Activated CD4-positive, alpha-beta T cell treated with anti-CD3 and anti-CD28 coated beads, Interleukin-2, amount 10 ng/mL, durations not matched to agents 24 days and 14 days (primary cell): ENCODE measurements around the gene BEND5. TPM values are rescaled to one million over a fixed set of nuclear protein-coding genes. Genes with fewer than 3 reads are reported as not detected.

Experiments
- DNase-seq: peaks from one replicate; pipeline ENCODE4 v3.0.0; 2022
- H3K27ac Mint-ChIP-seq: one replicate; pipeline ENCODE4 v1.8.0; 2022; ENCODE audit warnings: mild to moderate bottlenecking, mixed read lengths
- H3K27me3 Mint-ChIP-seq: one replicate; pipeline ENCODE4 v1.8.0; 2022; ENCODE audit warnings: mixed read lengths
- H3K36me3 Mint-ChIP-seq: one replicate; pipeline ENCODE4 v1.8.0; 2022; ENCODE audit warnings: low read depth, mild to moderate bottlenecking, mixed read lengths
- H3K4me1 Mint-ChIP-seq: one replicate; pipeline ENCODE4 v1.8.0; 2021; ENCODE audit warnings: mixed read lengths
- H3K4me3 Mint-ChIP-seq: one replicate; pipeline ENCODE4 v1.8.0; 2022; ENCODE audit warnings: mild to moderate bottlenecking, moderate library complexity, mixed read lengths
- H3K9me3 Mint-ChIP-seq: one replicate; pipeline ENCODE4 v1.8.0; 2021; ENCODE audit warnings: mixed read lengths
- intact Hi-C: fragments of 100-400 bp; cut with micrococcal nuclease; formaldehyde crosslinking; loops from one replicate; pipeline ENCODE4 v1.15.1; 2023
- total RNA-seq: library from RNA; stranded (reverse); gene quantifications from 2 replicates; pipeline ENCODE4 v1.2.3, GENCODE V29; 2022

Gene BEND5
- total RNA-seq, 1 donor from 2014 or later, result 11.5 TPM

DNA sequence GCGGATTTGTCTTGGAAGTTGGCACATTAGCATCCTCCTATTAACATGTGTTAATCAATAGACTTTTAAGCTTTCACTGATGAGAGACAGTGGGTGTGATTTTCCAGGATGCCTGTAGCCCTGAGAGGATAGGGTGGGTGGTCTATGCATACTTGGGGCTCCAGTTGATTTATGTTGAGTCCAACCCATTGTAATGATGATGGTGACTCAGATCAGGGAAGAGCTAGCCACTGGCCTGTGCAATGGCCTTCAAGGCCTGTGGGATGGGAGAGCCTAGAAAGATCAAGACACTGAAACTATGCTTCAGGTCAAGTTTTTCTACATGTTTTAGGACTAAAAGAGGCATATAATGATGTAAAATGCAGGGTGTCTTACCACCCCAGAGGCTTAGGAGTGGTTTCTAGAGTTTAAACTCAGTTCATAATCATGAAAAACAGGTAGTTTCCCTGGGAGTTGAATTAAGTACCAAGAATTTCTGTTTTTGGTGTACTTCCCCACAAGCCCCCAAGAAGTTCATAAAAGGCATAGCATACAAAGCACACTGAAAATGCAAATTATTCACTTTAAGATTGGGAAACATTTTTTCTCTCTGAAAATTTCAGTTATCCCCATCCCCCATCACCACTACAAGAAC lies 19.9 kb downstream of the BEND5 start:
- Mint-ChIP-seq H3K36me3 (peaks cover 41% of the 10 kb centered on the region), H3K27me3 (no peaks in the 10 kb centered on the region), H3K9me3 (peaks cover 2% of the 10 kb centered on the region), H3K27ac (no peak overlapping the region), H3K4me3 (no peak overlapping the region), H3K4me1 (peaks cover 17% of the 10 kb centered on the region)
- intact Hi-C loops, result no loop called here
- DNase-seq, result no peak

DNA sequence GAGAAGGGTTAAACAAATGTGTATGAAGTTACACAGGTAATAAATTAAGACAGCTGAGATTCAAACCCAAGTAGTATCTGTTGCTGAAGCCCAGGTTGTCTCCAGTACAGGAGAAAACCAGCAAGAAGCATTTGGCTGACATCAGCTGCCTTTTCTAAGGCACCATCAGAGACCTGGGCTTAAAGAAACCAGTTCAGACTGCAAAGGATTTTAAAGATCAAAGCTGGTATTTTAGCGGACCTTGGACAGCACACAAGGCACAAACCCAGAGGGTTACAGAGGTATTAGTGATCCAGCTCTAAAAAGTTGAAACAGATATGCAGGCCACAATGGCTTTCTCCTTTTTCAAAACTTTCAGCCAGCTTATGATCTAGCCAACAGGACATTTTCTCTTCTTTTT lies 23.4 kb downstream of the BEND5 start:
- Mint-ChIP-seq H3K27ac (no peak overlapping the region), H3K36me3 (peaks cover 24% of the 10 kb centered on the region), H3K4me1 (peaks cover 5% of the 10 kb centered on the region), H3K27me3 (no peaks in the 10 kb centered on the region), H3K4me3 (no peak overlapping the region), H3K9me3 (no peaks in the 10 kb centered on the region)
- intact Hi-C loops, result no loop called here
- no peak for DNase-seq

DNA sequence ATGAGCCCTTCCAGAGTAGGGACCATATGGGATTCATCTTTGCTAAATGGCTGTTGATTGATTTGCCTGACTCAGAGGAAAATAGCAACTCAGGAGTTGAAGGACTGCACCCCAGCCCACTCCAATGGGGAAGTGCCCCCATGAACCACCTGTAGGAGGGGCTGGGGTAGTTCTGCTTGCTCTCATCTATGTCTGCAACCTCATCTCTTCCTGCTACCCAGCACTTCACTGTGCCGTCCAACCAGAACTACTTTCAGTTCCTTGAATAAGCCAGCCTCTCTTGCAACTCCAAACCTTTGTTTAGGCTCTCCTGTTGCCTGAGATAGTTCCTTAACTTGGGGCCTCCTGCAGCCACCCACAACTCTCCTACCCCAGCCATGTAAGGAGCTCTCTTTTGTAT lies 26.6 kb downstream of the BEND5 start:
- H3K4me3 Mint-ChIP-seq, result no peak overlapping the region
- no peaks in the 10 kb centered on the region for H3K27me3 Mint-ChIP-seq
- no peaks in the 10 kb centered on the region for H3K9me3 Mint-ChIP-seq
- H3K27ac Mint-ChIP-seq, result no peak overlapping the region
- H3K36me3 Mint-ChIP-seq, result peaks cover 9% of the 10 kb centered on the region
- intact Hi-C loops, result no loop called here
- H3K4me1 Mint-ChIP-seq, result no peaks in the 10 kb centered on the region
- no peak for DNase-seq

DNA sequence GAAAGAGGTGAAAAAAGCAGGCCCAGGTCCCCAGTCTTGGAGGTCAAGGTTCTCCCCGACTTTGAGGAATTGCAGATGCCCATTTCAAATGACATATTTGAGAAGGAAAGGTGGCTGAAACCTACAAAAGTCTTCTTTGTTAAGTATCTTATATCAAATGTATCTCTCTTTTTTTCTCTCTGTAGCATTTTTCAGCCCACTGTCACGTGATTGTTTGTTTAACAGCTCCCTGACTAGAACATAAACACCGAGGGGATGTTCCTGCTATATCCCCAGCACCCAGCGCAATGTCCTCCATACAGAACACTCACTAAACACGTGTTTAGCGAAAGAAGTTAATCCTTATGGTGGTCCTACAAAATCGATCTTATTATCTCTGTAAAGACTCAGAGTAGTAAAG lies 27.6 kb downstream of the BEND5 start:
- no peak overlapping the region for H3K27ac Mint-ChIP-seq
- intact Hi-C loops, result no loop called here
- no peaks in the 10 kb centered on the region for H3K4me1 Mint-ChIP-seq
- H3K27me3 Mint-ChIP-seq, result no peaks in the 10 kb centered on the region
- H3K4me3 Mint-ChIP-seq, result no peak overlapping the region
- no peaks in the 10 kb centered on the region for H3K9me3 Mint-ChIP-seq
- no peak for DNase-seq
- H3K36me3 Mint-ChIP-seq, result peaks cover 8% of the 10 kb centered on the region

DNA sequence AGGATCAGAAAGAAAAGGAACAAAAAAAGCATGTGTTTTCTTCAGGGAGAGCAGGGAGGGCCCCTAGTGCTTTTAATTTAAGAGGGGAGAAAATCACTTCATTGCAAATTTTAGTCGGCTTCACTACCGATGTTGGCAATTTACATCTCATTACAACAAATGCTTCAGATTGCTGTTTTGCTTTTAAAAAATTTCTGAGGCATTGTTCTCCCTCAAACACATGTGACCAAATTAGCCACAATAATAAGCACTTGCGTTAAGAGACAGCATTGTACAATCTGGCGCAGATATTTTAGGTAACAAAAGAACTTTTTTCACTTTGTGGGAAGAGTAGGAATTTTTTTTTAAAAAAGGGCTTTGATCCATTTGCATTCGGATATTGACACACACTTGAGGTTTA lies 29.8 kb downstream of the BEND5 start:
- Mint-ChIP-seq H3K36me3 (peaks cover 4% of the 10 kb centered on the region), H3K9me3 (no peaks in the 10 kb centered on the region), H3K4me3 (no peak overlapping the region), H3K27me3 (no peaks in the 10 kb centered on the region), H3K4me1 (no peaks in the 10 kb centered on the region), H3K27ac (no peak overlapping the region)
- intact Hi-C loops, result no loop called here
- no peak for DNase-seq

DNA sequence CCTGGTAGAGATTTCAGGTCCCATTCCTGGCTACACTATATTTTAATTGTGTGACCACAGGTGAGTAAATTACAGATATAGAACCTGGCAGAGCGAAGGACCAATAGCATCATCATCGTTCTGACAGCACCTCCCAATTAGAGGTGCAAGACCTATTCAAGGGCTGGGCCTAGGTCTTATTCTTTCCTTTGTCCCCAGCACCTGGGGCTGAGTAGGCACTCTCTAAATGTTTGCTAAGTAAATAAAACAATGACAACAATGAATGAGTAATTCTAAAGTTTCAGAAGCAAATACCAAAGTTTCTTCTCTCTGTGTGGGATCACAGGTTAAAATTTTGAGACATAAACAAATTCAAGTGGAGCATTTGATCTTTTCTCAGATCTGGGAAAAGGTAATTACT lies 32.7 kb downstream of the BEND5 start:
- intact Hi-C loops, result no loop called here
- no peak overlapping the region for H3K4me3 Mint-ChIP-seq
- H3K9me3 Mint-ChIP-seq, result no peaks in the 10 kb centered on the region
- H3K36me3 Mint-ChIP-seq, result peaks cover 9% of the 10 kb centered on the region
- H3K27me3 Mint-ChIP-seq, result no peaks in the 10 kb centered on the region
- no peaks in the 10 kb centered on the region for H3K4me1 Mint-ChIP-seq
- no peak for DNase-seq
- H3K27ac Mint-ChIP-seq, result no peak overlapping the region

DNA sequence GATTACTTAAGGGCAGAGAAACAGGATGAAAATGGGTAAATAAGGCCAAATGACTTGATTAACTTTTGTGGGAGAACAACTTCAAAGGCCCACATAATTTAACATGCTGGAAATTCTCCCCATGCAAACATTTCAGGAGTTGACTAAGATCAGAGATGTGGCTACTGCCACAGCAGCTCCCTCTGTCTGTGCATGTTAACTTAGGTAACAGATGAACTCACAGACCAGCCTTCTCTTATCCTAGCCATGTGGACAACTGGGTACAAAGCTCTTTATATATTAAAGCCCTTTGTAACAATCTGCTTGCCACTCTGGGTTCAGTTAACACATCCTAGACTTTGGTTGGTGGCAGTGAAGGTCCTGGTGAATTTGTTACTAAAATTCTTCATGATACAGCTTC lies 33.2 kb downstream of the BEND5 start:
- Mint-ChIP-seq H3K4me1 (no peaks in the 10 kb centered on the region), H3K9me3 (no peaks in the 10 kb centered on the region), H3K27ac (no peak overlapping the region), H3K27me3 (no peaks in the 10 kb centered on the region), H3K4me3 (no peak overlapping the region), H3K36me3 (peaks cover 8% of the 10 kb centered on the region)
- intact Hi-C loops, result no loop called here
- no peak for DNase-seq

DNA sequence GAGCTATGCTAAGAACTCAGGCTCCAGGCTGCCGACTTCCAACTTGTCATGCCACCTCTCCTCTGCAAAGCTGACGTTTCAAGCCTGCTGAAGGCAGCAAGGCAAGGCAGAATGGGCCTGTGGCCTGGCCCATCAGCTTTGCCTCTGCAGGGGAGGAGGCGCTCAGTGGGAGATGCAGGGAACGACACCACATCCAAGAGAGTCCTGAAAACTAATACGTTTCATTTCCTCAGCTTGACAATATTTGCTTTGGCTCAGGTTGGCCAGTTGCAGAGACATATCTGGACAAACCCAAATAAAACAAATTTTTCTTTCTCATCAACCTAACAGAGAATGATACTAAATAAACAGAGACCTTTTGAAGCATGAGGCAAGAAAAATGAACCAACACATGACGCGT lies 35.3 kb downstream of the BEND5 start:
- Mint-ChIP-seq H3K27me3 (no peaks in the 10 kb centered on the region), H3K4me3 (no peak overlapping the region), H3K9me3 (no peaks in the 10 kb centered on the region), H3K4me1 (no peaks in the 10 kb centered on the region), H3K36me3 (peaks cover 9% of the 10 kb centered on the region), H3K27ac (no peak overlapping the region)
- intact Hi-C loops, result no loop called here
- no peak for DNase-seq

DNA sequence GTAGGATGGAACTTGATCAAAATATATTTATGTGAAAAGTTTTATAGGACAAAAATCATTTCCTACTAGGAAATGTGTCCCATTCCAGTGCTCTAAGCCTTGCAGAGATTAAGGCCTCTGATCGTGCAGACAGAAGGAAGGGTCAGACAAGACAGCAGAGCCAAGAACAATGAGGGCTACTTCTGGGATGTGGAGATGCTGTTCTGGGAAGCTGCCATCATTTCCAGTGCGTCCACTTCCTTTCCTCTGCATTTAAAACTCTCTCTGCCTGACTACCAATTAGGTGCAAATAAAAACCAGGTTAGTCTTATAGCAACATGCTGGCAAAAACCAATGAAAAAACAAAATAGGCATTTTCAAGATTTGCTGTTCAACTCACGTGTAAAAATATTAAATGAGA lies 36.1 kb downstream of the BEND5 start:
- H3K9me3 Mint-ChIP-seq, result no peaks in the 10 kb centered on the region
- peaks cover 13% of the 10 kb centered on the region for H3K36me3 Mint-ChIP-seq
- no peaks in the 10 kb centered on the region for H3K27me3 Mint-ChIP-seq
- intact Hi-C loops, result no loop called here
- DNase-seq, result no peak
- no peak overlapping the region for H3K27ac Mint-ChIP-seq
- no peaks in the 10 kb centered on the region for H3K4me1 Mint-ChIP-seq
- H3K4me3 Mint-ChIP-seq, result no peak overlapping the region

DNA sequence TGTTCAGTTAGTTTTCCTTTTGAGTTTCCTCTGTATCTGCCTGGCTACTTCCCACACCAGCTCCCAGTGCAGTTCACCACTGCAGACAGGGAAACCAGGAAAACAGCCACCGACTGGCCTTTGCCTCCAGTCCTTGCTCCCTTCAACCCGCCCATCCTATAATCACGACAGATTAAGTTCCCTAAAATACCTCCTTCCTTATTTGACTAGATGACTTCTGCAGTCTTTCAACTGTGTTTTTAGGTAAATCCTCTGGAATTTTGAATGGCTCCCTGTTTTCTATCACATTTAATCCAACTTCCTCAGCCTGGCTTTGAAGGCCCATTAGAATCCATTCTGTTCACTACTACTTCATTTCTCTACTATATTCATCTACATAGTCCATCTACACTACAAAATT lies 37.6 kb downstream of the BEND5 start:
- DNase-seq, result no peak
- intact Hi-C loops, result no loop called here
- no peaks in the 10 kb centered on the region for H3K4me1 Mint-ChIP-seq

DNA sequence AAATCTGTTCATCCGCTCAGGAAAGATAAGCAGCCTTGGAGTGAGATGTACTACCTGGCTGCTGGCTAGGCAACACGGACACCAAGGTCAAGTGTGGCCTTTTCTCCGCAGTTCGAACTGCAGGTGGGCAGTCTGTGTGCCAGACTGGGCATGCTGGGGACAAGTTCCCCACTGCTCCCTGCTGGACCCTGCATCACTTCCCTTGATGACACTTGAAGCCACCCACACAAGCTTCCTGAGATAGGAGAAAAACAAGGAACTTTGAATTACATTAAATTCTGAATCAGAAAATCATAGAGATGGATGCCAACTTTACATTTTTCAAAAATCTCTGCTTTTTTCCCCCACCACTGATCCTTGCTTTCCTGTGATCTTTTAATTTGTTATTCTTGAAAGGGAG lies 38.3 kb downstream of the BEND5 start:
- Mint-ChIP-seq H3K4me1 (no peaks in the 10 kb centered on the region), H3K9me3 (no peaks in the 10 kb centered on the region), H3K27ac (no peak overlapping the region), H3K4me3 (no peak overlapping the region), H3K36me3 (peaks cover 21% of the 10 kb centered on the region), H3K27me3 (no peaks in the 10 kb centered on the region)
- DNase-seq, result no peak
- intact Hi-C loops, result no loop called here

More for the DNA sequence above, 37.6 kb downstream of the BEND5 start:
- H3K9me3 Mint-ChIP-seq, result no peaks in the 10 kb centered on the region
- no peak overlapping the region for H3K27ac Mint-ChIP-seq
- no peaks in the 10 kb centered on the region for H3K27me3 Mint-ChIP-seq
- H3K36me3 Mint-ChIP-seq, result peaks cover 21% of the 10 kb centered on the region
- no peak overlapping the region for H3K4me3 Mint-ChIP-seq

DNA sequence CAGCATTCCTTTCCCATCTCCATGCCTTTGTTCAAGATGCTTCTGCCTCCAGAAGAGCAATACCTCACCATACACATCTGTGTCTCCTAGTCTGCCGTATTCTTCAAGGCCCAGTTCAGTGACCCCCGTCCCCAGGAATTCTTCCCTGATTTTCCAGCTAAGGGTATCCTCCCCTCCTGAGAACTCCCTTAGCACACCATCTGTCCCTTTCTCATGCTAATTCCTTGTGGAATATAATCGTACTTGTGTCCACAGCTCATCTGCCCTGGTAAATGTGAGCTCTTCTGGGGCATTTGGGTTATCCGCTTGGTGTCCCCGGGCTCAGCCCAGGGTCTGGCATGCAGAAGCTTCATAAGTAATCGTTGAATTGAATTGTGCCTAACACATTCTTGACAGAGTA lies 40.9 kb downstream of the BEND5 start:
- no peak overlapping the region for H3K27ac Mint-ChIP-seq
- H3K36me3 Mint-ChIP-seq, result peaks cover 21% of the 10 kb centered on the region

DNA sequence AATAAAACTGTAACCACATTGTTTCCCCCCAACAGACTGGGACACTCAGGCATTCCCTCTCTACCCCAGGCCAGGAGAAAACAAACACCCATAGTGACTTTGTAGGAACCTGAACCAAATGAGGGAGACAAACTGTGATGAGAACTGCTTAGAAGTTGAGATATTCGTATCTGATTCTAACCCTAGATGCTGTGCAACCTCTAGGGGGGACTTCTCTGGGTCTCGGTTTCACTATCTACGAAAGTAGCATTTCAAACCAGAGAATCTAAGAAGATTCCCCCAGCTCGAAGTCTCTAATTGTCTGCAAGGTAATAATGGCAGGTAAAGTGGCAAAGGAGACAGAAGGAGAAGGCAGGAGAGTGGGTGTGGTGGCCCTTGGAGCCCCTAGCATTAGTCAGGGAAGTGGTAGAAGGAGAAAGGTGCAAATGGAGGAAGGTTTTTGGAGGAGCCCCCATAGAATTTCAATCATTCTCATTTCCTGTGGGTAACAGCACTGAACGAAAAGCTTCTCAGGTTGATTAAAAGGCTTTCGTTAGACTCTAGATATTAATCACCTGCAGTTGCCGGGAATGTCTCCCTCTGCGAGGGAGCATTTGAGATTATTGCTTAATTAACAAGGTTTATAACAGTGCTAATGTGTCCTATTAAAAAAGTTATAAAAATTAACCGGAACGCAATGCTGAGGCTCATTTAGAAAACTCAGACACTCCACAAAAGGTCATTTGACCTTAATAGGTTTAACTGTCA lies 46.4 kb downstream of the BEND5 start:
- H3K4me1 Mint-ChIP-seq, result peaks cover 4% of the 10 kb centered on the region
- H3K4me3 Mint-ChIP-seq, result no peak overlapping the region
- H3K27ac Mint-ChIP-seq, result no peak overlapping the region
- intact Hi-C loops, result no loop called here
- DNase-seq, result no peak
- H3K36me3 Mint-ChIP-seq, result peaks cover 16% of the 10 kb centered on the region
- H3K9me3 Mint-ChIP-seq, result no peaks in the 10 kb centered on the region
- H3K27me3 Mint-ChIP-seq, result no peaks in the 10 kb centered on the region

More for the DNA sequence above, 40.9 kb downstream of the BEND5 start:
- Mint-ChIP-seq H3K4me3 (no peak overlapping the region), H3K9me3 (no peaks in the 10 kb centered on the region), H3K4me1 (no peaks in the 10 kb centered on the region), H3K27me3 (no peaks in the 10 kb centered on the region)
- no peak for DNase-seq
- intact Hi-C loops, result no loop called here

DNA sequence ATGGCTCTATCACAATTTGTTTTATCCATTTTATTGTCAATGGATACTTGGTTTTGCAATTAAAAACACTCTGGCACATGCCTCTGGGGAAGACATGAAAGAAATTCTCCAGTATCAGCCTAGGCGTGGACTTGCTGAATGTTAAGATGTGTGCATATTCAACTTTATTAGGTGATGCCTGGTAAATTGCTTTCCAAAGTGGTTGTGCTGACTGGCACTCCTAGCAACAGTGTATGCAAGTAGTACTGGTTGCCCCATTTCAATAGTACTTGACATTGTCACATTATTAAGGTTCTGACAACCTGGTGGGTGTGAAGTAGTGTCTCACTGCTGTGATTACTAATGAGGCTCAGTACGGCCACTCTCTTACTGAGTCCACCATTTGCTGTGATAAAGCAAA lies 48.1 kb downstream of the BEND5 start:
- intact Hi-C loops, result no loop called here
- Mint-ChIP-seq H3K27me3 (no peaks in the 10 kb centered on the region), H3K27ac (no peak overlapping the region), H3K9me3 (no peaks in the 10 kb centered on the region), H3K4me3 (no peak overlapping the region), H3K36me3 (peaks cover 7% of the 10 kb centered on the region), H3K4me1 (peaks cover 4% of the 10 kb centered on the region)
- no peak for DNase-seq
